HG02970 (cell line): ENCODE measurements around the gene DIP2A.
"Not testable (repeated sequence)": the region's sequence is repeated elsewhere in the genome, so short reads cannot be mapped to it uniquely, and the experiment has no call there.

ENCODE experiments used
- ATAC-seq: cut with Tn5 transposase; IDR thresholded peaks from one replicate; pipeline ENCODE4 v1.9.1; 2021; ENCODE audit warnings: mild to moderate bottlenecking, moderate library complexity, moderate number of reproducible peaks; ENCODE audit not compliant: unreplicated experiment, low FRiP score

The DIP2A gene

DNA sequence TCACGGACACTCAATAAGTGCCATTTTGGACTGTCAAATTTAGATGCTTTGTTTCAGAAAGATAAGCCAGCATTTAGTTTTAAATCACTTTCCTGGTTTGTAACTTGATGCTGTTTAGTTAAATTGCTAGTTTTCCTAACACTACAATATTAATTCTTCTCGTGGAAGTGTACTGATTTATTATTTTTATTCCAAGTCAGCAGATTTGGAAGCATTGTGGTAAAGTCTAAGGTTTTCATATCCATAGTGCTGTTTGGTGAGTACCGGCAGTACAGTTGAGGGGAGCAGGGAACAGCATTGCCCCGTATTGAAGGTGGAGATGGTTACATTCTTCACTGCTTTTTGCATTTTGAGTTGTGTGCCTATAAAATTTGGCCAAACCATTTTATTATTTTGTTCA lies 109.9 kb downstream of the DIP2A start:
- ATAC-seq: no peak

DNA sequence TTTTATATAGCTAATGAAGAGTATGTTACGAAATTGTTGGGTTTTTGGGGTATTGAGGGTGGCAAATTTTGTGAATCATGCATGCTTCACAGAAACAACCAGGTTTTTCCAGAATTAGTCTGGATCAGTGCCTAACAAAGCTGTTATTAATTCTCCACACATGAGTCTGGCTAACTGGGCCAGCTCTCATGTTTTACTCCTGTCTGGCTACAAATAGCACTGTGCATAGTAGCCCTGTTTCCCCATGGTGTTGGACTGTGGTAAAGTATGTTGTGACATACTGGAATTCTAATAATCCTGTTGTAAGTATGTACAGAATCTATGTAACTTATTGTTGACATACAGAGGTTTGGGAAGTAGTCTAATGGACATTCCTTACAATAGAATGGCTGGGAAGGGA lies 110.4 kb downstream of the DIP2A start:
- ATAC-seq: no peak

DNA sequence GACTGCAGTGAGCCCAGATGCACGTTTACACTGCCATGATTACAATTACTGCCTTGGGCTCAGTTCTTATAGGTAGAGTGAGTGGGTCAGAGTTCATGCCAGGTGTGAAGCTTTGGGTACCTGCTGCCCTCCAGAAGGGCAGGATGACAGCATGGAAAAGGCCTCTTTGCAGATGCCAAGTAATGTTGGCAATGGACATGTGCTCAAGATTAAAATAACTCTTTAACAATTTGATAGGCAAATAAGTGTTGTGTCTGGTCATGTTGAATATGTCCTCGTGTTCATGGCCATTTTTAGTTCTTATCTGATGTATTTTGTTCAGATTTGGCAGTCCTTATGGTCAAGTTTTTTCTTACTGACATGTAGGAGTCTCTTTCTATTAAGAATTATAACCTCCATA lies 111.4 kb downstream of the DIP2A start:
- ATAC-seq: no peak

DNA sequence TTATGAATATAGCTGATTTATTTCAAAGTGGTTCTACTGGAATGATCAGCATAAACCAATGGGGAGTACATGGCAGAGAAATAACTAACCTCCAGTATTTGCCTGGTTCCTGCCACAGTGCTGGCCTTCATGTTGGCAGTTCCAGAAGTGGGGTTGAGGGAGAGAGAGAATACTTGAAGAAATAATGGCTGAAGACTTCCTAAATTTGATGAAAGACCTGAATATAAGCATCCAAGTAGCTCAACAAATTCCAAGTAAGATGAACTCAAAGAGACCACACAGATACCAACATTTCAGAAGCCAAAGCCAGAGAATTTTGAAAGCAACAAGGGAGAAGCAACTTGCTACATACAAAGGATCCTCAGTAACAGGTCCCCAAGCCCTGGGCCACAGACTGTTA lies 111.9 kb downstream of the DIP2A start:
- ATAC-seq: no peak

DNA sequence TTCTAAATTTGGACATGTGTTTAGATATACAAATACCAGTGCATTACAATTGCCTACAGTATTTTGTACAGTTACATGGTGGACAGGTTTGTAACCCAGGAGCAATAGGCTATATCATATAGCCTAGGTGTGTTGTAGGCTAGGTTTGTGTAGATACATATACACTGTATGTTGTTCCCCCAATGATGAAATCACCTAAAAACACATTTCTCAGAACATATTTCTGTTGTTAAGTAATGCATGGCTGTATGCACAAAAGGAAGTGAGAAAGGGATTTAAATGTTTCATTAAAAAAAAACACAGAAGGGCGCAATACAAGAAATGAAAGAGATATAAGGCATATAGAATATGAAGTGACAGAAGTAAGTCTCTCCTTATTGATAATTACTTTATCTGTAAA lies 114.2 kb downstream of the DIP2A start:
- no peak for ATAC-seq

DNA sequence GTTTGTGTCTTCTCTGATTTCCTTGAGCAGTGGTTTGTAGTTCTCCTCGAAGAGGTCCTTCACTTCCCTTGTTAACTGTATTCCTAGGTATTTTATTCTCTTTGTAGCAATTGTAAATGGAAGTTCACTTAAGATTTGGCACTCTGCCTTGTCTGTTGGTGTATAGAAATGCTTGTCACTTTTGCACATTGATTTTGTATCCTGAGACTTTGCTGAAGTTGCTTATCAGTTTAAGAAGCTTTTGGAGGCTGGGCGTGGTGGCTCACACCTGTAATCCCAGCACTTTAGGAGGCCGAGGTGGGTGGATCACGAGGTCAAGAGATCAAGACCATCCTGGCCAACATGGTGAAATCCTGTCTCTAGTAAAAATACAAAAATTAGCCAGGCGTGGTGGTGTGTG lies 119.1 kb downstream of the DIP2A start:
- ATAC-seq: not testable (repeated sequence)

DNA sequence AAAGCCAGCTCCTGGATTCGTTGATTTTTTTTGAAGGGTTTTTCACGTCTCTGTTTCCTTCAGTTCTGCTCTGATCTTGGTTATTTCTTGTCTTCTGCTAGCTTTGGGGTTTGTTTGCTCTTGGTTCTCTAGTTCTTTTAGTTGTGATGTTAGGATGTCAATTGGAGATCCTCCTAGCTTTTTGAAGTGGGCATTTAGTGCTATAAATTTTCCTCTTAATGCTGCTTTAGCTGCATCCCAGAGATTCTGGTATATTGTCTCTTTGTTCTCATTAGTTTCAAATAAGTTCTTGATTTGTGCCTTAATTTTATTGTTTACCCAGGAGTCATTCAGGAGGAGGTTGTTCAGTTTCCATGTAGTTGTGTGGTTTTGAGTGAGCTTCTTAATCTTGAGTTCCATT lies 120.7 kb downstream of the DIP2A start:
- ATAC-seq: not testable (repeated sequence)

DNA sequence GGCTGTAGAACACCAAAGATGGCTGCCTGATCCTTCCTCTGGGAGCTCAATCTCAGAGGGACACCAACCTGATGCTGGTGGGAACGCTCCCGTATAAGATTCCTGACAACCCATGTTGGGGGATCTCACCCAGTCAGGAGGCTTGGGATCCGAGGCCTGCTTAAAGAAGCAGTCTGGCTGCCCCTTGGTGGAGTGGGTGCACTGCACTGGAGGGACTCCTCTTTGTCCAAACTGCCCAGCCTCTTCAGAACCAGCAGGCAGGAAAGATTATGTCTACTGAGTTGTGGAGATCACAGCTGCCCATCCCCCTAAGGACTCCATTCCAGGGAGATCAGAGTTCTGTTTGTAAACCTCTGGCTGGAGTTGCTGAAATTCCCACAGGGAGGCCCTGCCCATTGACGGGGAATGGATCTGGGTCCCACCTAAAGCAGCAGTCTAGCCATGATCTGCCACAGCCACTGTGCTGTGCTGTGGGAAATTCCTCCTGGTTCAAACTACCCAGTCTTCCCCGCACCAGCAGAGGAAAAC lies 123.2 kb downstream of the DIP2A start:
- no peak for ATAC-seq

DNA sequence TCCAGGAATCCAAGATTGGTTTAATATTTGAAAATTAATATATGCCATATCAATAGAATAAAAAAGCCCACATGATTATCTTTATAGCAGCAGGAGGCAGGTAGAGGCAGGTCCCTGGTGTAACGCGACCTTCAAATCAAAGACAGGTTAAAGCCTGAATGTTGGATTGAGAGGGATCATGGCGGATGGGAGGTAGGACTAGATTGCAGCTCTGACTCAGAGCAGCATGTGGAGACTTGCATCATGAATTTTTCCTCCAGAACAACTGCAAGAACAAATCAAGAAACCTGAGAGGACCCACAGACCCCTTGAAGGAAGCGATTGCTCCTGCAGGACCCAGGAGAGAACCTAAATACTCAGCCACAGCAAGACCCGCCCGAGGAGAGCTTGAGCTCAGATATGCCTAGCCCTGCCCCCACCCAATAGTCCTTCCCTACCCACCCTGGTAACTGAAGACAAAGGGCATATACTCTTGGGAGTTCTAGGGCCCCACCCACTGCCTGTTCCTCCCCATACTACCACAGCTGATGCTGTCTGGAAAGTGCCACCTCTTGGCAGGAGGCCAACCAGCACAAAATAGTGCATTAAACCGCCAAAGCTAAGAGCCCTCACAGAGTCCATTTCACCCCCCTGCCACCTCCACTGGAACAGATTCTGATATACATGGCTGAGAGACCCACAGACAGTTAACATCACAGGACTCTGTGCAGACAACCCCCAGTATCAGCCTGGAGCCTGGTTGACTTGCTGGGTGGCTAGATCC lies 126.7 kb downstream of the DIP2A start:
- no peak for ATAC-seq

DNA sequence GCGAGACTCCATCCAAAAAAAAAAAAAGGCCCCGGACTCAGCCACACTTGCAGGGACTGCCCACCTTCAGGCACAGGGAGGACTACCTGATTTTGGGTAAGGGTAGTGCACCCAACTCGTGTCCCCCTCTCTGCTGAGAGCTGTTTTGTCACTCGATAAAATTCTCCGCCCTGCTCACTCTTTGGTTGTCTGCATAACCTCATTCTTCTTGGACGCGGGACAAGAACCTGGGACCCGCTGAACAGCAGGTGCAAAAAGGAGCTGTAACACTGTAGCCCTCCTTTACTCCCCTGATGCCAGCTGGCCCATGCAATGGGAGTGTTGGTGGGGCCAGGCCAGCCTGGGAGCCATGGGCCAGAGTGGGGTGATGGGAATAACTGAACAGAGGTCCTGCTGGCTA lies 135.6 kb downstream of the DIP2A start:
- no peak for ATAC-seq

DNA sequence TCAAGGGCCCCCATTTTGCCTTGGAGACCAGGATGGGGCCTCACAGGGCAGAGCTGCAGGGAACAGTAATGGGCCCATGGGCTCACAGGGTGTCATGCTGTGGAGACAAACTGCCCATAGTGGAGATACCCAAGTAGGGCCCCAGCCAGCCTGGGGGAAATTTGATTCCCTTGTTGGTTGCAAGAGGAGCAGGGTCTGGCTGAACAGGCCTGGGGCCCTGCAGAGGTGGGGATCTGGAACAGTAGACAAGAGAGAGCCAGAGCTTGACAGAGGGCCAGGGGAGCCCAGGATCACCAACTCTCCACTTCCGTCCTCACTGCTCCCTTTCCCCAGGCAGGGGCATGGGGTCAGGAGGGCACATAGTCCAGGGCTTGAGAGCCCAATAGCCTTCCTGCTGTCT lies 137.5 kb downstream of the DIP2A start:
- no peak for ATAC-seq

DNA sequence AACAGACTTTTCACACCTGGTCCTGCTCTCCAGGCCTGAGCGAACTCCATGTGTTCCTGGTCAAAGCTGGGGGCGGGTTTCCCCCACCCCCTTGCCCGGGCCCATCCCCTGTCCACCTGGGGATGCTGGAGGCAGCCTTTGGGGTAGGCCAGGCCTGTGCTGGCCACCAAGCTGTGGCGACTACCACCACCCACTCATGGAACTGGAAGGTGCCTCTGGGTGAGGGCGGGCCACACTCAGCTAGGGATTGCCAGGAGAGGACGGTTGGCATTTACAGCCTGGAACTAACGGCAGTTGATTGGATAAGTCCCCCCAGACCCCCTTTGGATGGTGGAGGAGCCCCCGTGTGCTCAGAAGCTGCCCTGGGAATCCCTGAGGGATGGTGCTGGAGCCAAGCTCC lies 138.3 kb downstream of the DIP2A start:
- no peak for ATAC-seq

DNA sequence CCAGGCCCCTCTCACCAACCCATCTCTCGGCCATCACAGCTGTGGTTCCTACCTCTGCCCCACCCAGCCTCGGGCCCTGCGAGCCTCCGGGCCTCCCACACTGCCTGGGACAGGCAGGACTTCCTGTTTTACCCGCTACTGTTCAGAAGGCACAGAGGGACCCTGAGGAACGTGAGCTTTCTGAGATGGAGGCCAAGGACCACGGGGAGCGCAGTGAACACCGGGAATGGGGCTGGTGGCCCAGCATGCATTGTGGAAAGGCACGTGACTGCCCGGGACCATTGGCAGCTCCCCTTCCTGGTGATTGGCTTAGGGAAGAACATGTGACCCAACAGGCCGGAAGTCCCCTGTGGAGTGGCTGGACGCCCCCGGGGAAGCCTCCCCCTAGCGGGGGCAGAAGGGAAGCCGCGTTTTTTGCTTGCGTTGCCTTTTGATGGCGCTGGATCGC lies 139.2 kb downstream of the DIP2A start:
- ATAC-seq: no peak

DNA sequence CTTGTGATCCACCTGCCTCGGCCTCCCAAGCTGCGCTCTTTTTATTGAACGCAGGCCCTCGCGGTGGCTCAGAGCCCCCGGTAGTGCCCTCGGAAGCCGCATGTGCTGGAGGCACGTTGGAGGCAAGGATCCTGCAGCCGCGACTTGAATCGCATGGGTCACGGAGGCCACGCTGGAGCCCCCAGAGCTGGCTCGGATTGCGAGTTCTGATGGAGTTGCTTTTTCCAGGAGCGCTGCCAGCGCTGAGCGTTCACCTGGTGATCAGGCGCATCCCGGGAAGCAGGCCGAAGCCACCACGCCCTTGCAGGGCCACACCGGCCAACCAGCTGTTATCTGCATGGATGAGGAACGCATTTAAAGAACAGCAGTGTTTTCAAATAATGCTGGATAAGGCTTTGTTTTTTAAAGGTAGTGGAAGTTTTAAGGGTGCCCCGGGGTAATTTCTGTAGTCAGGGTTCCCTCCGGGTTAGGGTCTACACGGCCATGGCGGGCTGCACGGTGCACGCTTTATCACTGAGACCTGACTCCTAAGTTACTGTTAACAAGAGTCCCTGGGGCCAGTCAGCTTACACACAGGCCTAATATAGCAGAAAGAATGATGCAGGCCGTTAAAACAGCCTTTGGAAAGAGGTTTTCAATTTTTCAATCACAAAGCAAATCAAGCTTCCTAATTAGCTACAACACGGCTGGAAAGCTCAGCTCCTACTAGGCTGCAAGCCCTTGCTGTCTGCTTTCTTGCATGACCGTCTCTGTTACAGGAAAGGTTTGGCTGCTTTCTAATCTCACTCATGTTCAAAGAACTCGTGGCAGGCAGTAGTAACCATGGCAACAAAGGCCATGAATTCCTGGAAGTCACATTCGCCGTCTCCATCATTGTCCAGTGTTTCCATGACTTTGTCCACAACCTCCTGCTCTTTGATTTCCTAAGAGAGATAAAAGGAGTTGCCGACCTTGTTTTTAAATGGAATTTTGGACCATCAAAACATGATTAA lies 140.2 kb downstream of the DIP2A start:
- no peak for ATAC-seq

DNA sequence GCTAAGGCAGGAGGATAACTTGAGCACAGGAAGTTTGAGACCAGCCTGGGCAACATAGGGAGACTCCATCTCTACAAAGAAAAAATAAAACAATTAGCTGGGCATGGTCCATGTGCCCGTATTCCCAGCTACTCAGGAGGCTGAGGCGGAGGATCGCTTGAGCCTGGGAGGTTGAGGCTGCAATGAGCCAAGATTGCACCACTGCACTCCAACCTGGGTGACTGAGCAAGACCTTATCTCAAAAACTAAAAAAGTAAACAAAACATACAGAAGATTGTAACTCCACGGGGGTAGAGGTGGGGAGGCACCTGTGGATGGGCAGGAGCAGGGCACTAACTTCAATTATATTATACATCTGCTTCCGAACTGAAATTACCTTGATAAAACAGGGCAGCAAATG lies 141.6 kb downstream of the DIP2A start:
- ATAC-seq: no peak

DNA sequence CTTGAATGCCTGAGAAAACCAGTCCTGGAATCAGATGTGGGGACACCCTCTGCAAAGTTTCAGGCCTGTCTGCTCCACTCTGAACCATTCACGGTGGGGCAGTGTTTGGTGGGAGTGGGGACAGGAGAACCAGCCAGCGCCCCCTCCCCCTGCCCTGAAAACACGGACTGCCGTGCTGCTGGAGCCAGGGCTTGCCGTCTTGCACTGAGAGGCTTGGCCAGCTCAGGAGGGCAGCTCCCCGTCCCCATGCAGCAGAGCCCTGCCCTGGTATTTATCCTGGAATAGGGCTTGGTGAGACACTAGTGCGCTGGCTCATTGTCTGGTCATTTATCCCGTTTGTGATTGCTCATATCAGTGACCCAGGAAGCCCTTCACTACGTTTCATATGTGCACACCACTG lies 142.3 kb downstream of the DIP2A start:
- ATAC-seq: no peak

DNA sequence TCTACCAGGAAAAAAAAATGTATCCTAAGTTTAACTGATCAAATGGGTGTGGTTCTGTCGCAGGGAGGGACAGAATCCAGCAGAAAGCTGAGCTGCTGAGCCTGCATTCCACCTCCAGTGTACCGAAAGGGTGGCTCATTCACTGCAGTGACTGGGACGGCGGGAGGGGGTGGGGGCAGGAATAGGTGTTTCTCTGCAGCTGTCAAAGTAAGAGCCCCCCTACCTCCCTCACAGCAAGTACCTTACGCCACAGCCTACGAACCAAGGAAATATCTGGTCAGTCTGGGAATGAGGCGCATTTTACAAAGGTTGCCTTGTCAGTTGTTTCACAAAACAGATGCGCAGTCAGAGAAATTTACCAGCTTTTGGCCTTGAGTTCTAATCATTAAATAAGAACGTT lies 144.5 kb downstream of the DIP2A start:
- no peak for ATAC-seq

DNA sequence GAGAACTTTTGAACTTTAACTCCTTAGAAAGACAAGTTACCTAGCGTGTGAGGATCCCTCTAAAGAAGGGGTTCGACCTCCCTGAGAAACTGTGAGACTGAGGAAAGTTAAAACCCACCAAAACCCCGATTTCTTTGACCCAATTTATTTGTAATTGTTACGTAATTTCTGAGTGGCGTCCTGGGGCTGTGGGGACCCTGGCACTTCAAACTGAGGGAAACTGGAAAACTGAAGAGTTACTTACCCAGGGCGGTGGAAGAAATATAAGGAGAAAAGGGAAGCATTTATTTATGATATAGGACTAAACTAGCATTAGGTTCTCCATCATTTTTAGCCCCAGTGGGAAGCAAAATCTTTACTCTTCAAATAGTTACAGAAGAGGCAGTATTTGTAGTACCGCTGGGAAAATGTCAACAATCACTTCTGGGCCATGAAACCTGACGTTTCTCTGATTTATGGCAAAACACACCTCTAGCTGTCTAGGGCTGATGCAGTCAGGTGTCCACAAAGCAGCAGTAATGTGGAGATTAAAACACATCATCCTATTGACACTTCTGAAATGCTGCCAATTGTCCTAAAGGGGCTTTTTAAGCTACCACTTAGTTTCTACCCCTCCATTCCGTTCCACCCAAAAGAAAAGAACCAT lies 145.8 kb downstream of the DIP2A start:
- no peak for ATAC-seq

DNA sequence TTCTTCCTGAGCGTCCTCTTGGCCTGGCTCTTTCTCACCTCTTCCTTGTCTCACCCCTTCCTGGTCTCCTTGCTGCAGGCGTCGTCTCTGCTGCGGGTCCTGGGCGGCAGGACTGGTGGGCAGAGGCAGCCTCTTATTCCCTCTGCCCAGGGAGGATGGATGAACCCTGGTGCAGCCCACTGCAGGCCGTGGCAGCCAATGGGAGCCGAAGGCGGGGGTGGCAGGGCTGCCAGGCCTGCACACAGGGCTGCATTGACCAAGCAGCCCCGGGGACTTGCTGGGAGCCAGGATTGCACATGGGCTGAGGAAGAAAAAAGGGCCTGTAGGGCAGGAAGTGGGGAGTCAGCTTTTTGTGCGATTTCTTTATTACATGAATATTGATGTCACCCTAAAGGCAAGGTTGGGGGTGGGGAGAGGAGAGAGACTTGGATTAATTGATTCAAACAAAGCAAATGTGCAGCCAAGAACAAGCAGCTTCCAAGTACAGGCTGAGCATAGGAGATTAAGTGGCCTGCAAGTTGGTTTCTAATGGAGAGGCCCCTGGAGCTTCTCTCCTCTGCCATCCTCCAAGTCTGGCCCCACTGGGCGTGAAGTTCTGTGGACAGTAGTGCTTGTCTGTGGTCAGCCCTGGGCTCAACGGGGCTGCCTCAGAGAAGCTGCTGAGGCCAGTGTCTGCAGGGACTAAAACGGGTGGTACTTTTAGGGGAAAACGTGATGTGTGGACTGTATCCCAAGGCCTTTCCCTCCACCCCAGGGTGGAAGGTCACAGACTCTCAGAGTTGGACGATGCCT lies 146.5 kb downstream of the DIP2A start, which contains the start of gene S100B:
Gene S100B (minus strand): TSS at position 108 of the 792 bp plus-strand sequence. CDS start 2,667 bp downstream, outside the sequence.
- no peak for ATAC-seq
